ENCODE measurements around the gene NANS.

Gene NANS

GRCh38 chr9:98047002-98047401, 9.5 kb upstream of the NANS start:
- H3K4me3 ChIP-seq (ENCODE audit: low read depth, low read length): no peak overlapping the region
- TF ChIP-seq CTCF (IDR thresholded peaks at IDR 0.05; ENCODE audit: borderline replicate concordance, insufficient read depth, low read depth, low read length): no peak

- TF ChIP-seq CTCF (IDR thresholded peaks at IDR 0.05; ENCODE audit: borderline replicate concordance, insufficient read depth, low read depth, low read length): no peak
- no peak overlapping the region for H3K4me3 ChIP-seq (ENCODE audit: low read depth, low read length)
Measured at GRCh38 chr9:98049288-98050072, 7.1 kb upstream of the NANS start.

- no peak overlapping the region for H3K4me3 ChIP-seq (ENCODE audit: low read depth, low read length)
- no peak for TF ChIP-seq CTCF (IDR thresholded peaks at IDR 0.05; ENCODE audit: borderline replicate concordance, insufficient read depth, low read depth, low read length)
Measured at GRCh38 chr9:98050351-98050750, 6.2 kb upstream of the NANS start.

- TF ChIP-seq CTCF (IDR thresholded peaks at IDR 0.05; ENCODE audit: borderline replicate concordance, insufficient read depth, low read depth, low read length): no peak
Measured at GRCh38 chr9:98054376-98054951, 2.1 kb upstream of the NANS start.

GRCh38 chr9:98057138-98057799, 737 bp downstream of the NANS start:
- no peak for TF ChIP-seq CTCF (IDR thresholded peaks at IDR 0.05; ENCODE audit: borderline replicate concordance, insufficient read depth, low read depth, low read length)

More at GRCh38 chr9:98054376-98054951, 2.1 kb upstream of the NANS start:
- H3K4me3 ChIP-seq (ENCODE audit: low read depth, low read length): no peak overlapping the region

GRCh38 chr9:98062161-98062560, 5.6 kb downstream of the NANS start:
- no peak for TF ChIP-seq CTCF (IDR thresholded peaks at IDR 0.05; ENCODE audit: borderline replicate concordance, insufficient read depth, low read depth, low read length)

More at GRCh38 chr9:98057138-98057799, 737 bp downstream of the NANS start:
- H3K4me3 ChIP-seq (ENCODE audit: low read depth, low read length): peak overlapping the region; percentile 72

More at GRCh38 chr9:98062161-98062560, 5.6 kb downstream of the NANS start:
- no peak overlapping the region for H3K4me3 ChIP-seq (ENCODE audit: low read depth, low read length)
